ENCODE data around the gene SPOPL.
"Not testable (repeated sequence)": the region's sequence is repeated elsewhere in the genome, so short reads cannot be mapped to it uniquely, and the experiment has no call there.

SPOPL gene

GRCh38 chr2:138531913-138532312 lies 30.3 kb downstream of the SPOPL start:
- DNase-seq = no peak

DNA sequence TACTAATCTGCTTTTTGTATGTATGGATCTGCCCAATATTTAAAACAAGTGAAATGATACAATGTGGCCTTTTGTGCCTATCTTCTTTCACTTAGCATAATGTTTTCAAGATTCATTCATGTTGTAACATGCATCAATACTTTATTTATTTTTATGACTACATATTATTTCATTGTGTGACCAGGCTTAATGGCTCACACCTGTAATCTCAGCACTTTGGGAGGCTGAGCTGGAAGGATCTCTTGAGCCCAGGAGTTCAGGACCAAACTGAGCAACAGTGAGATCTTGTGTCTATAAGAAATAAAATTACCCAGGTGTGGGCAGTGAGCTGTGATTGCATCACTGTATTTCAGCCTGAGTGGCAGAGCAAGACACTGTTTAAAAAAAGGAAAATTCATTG lies 33.2 kb downstream of the SPOPL start:
- no peak for DNase-seq

- DNase-seq = no peak
These were observed 34.7 kb downstream of the SPOPL start for GRCh38 chr2:138536302-138536701.

DNA sequence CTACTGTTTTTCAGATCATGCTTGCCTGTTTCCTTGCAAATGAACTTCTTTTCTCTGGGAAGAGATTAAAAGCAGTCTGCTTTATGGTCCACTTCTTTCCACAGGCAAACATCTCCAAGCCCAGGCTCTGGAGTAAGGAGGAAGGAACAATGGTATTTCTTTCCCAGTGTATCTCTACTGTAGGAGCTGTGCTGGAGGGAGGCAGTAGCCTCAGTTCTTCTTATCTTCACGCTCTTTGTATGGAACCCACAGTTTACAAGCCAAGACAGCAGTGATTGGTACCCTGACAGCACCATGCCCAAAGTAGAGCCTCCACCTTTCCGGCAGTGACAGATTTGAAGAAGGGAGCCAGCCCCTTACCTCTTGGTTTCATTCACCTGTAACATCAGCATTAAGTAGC lies 35.2 kb downstream of the SPOPL start:
- DNase-seq = no peak

DNA sequence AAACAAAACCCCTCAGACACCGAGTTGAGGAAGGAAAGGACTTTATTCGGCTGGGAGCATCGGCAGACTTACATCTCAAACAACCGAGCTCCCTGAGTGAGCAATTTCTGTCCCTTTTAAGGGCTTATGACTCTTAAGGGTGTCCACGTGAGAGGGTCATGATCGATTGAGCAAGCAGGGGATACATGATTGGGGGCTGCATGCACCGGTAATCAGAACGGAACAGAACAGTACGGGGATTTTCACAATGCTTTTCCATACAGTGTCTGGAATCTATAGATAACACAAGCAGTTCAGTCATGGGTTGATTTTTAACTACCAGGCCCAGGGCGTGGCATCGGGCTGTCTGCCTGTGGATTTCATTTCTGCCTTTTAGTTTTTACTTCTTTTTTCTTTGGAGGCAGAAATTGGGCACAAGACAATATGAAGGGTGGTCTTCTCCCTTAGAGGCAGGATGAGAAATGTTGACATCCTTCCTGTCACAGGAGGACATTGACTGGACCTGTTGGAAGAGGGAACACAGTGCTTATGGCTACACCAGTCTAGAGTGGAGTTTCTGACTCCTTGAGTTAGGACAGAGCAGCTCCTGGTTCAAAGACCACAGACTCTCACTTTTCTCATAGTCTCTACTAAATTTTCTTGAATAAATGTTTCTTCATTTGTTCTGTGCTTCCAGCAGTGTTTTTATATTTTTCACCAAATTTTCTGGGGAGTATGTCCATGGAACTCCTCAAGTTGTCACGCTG lies 35.8 kb downstream of the SPOPL start:
- DNase-seq = no peak

DNA sequence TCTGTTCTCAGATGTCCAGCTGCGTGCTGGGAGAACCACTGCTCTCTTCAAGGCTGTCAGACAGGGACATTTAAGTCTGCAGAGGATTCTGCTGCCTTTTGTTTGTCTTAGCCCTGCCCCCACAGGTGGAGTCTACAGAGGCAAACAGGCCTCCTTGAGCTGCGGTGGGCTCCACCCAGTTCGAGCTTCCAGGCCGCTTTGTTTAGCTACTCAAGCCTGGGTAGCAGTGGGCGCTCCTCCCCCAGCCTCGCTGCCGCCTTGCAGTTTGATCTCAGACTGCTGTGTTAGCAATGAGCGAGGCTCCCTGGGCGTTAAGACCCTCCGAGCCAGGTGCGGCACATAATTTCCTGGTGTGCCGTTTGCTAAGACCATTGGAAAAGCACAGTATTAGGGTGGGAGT lies 42.6 kb downstream of the SPOPL start:
- DNase-seq = not testable (repeated sequence)

- DNase-seq = no peak
These were observed 47.2 kb downstream of the SPOPL start for GRCh38 chr2:138548796-138549195.

DNA sequence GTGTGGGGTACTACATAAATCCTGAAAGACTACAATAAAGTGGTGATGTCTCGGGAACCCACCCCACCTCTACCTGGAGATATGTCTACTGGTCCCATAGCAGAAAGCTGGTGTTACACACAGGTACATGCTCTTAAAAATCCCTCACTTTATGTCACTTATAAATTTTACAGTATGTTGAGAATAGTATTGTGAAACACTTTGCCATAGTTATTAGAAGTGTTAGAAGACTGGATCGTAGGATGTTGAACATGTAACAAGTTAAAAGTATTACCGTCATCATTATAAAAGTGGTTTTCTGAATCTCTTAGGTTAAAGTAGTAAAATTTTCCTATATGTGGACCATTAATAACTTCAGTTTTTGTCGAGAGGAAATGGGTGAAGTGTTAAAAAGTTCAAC lies 48.6 kb downstream of the SPOPL start:
- DNase-seq = no peak

- DNase-seq = no peak
These were observed 49.2 kb downstream of the SPOPL start for GRCh38 chr2:138550670-138551287.

DNA sequence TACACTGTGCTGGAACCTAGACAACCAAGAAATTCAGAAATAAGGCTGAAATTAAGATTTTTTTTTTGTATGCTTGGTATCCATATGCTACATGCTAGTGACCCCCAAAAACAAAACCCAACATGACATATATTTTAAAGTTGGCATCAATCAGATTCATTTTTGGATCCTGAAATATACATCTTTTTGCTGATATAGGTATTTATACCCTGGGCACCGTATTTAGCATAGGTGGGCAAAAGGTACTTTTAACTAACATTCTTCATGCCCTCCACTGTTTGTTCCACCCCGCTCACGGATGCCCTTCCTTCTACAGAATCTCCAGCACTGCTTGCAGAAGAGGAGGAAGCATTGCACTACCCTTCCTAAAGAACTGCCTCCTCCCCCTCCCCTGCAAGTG lies 52.6 kb downstream of the SPOPL start:
- DNase-seq = no peak

DNA sequence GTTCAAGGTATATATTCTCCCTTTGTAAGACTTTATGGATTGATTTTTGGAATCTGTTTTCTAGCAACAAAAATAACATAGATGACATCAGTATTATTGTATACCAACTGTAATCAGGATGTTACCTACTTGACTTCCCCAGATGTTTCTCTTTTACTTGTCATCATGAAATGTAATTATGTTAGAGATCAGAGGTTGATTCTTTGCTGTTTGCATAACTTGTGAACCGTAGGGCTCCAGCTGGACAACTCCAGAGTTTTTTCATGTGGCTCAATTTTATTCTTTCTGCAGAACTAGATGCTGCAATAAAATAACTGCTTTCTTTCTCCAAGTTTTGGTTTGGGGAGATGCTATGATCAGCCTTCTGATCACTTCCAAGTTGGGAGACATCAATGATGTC lies 58.1 kb downstream of the SPOPL start:
- DNase-seq = no peak

DNA sequence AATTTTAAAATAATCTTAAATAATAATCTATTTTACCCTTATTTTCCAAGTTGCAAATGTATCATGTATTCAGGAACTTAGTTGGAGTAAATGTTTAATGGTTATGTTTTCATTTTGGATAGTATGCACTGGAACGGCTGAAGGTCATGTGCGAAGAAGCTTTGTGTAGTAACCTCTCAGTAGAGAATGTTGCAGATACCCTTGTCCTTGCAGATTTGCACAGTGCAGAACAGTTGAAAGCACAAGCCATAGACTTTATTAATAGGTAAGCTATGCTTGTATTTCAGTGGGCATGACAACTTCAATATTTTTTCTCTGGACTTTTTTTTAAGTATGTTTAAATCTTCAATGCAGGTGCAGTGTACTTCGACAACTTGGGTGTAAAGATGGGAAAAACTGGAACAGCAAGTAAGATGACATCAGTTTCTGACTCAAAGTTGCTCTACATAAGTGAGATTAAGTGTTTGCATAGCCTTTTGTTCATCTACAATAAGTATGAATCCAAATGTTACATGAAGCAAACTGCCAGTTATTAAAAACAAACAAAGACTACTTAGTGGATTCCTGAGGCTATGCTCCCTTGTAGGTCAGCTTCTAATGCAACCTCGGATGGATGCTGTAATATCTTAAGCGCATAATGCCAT lies 63.1 kb downstream of the SPOPL start:
- DNase-seq = no peak

GRCh38 chr2:138565230-138565598 lies 63.6 kb downstream of the SPOPL start:
- DNase-seq = no peak

DNA sequence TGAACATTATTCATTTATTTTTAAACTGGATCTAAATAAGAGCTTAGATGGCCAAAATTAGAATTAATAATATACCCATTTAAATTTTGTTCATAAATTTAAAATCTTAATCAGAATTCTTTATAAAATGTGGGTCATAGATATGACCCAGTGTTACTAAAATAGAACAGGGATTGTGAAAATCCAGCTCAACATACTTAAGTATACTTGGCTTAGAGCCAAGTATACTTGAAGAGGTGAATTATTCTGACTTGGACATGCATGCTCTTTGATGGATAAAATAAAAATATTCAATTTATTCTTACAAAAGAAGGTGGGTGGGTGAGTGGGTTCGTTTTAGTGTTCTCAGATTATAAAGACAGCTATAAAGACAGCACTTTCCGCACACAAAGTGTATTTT lies 70.7 kb downstream of the SPOPL start:
- no peak for DNase-seq

- DNase-seq = no peak
These were observed 75.5 kb downstream of the SPOPL start for GRCh38 chr2:138577066-138577465.

DNA sequence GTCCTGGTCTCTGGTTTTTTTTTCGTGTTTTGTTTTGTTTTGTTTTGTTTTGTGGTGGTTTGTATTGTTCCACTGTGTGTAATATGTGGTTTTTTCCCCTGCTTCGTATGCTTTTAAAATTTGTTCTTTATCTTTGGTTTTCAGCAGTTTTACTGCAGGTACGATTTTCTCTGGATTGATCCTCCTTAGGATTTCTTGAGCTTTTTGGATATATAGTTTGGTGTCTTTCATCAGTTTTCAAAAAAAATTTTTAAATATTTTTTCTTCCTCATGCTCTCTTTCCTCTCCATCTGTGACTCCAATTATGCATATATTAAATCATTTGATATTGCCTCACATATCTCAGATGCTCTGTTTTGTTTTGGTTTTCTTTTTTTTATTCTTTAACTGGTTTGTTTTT lies 78.0 kb downstream of the SPOPL start:
- no peak for DNase-seq

GRCh38 chr2:138581909-138582308 lies 80.3 kb downstream of the SPOPL start:
- DNase-seq = no peak

DNA sequence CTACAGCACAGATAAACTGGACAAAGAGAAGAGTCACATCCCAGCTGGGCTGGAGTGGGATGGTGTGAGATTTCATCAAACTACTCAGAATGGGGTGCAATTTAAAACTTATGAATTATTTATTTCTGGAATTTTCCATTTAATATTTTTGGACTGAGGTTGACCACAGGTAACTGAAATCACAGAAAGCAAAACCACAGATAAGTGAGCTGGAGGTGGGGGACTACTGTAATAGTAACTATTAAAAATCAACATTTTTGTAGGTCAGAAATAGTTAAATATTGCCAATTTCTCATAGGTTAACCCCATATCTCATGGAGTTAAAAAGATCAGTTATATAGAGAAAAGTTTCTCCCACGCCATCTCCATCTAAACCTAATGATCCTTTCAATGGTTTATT lies 88.1 kb downstream of the SPOPL start:
- DNase-seq = no peak

GRCh38 chr2:138596403-138596802 lies 94.8 kb downstream of the SPOPL start:
- no peak for DNase-seq

DNA sequence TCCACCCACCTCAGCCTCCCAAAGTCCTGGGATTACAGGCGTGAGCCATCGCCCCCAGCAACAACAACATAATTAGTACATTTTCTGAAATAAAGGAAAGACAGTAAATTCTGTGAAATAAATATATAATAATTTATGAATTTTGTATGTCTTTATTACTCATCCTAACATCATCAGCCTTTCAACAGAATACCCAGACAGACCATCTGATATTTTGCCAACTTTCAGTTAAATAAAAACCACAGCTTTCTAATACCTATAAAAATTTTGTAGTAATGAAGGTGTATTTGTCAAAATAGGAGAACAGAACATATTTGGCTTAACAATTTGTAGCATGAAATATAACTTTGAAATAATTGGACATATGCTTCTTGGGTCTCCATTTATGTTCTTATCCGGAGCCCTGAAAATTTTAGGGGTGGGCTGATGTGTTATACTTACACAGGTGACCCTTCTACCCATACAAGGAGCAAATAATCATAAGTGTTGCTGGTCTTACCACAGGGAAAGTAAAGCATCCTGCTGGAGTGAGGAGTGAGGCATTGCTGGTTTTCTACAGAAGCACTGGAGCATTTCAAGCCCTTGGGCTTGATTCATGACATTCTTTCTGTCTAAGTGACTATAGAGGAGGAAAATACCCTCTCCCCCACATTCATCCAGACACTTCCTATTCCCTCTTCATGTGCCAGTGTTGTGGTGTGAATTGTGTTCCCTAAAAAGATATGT lies 99.3 kb downstream of the SPOPL start:
- DNase-seq = no peak

DNA sequence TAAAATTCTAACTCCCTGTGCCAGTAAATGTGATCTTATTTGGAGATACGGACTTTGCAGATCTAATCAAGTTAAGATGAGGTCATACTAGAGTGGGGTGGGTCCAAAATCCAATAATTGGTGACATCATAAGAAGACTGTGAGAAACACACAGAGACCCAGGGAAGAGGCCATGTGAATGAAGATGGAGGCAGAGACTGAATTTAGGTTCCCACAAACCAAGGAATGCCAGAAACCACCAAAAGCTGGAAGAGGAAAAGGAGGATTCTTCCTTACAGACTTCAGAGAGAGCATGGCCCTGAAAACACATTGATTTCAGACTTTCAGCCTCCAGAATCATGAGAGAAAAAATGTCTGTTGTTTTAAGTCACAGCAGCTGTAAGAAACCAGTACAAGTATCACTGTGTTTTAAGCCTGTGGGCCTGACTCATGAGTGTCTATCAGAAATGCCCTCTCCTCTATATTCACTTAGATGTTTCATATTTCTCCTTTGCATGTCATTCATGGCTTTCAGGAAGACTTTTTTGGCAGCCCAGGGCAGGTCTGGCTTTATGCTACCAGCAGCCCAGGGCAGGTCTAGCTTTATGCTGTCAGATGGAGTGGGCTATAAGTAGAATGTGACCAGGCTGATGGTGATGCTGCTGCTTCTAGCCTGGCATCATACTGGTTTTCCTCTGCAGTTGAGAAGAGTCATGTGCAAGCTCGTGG lies 100.0 kb downstream of the SPOPL start:
- DNase-seq = no peak

GRCh38 chr2:138602166-138602460 lies 100.5 kb downstream of the SPOPL start:
- no peak for DNase-seq

DNA sequence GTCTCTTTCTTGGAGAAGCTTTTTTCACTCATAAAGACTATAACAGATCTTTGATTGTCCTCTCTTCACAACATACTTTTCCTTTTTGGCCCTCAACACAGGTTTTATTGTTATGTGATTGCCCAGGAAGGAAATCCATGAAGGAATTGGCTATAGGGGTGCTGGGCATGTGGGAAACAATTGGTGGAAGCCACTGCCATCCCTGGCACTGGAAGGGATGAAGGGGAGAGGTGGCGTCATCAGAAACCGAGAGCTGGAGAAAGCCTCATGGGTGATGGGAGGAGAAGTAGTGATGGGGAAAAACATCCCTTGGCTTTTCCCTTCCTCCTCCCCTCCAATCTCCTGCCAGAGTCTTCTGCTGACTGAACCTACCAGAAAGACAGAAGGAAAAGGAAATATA lies 106.2 kb downstream of the SPOPL start:
- no peak for DNase-seq

Data from T-helper 1 cell (primary cell).